Keratinocyte (primary cell): ENCODE data around the gene SEC24C.
A peak's percentile ranks its signal among the peaks of the same experiment; 100 is the strongest.

ENCODE experiments used
- EZH2 ChIP-seq: IDR thresholded peaks from one replicate; pipeline ENCODE4 v1.6.1; 2012; ENCODE audit warnings: inconsistent platforms, mild to moderate bottlenecking, low read length, moderate library complexity
- TF ChIP-seq, protein P1 (sequence below), 3 experiments: IDR thresholded peaks in 1 of 3; conservative IDR thresholded peaks in 1 of 3; optimal IDR thresholded peaks in 1 of 3; 2 replicates in 2 of 3; 3 replicates in 1 of 3; pipeline versions ENCODE3 to v1.5.1; 2011; ENCODE audit warnings: low read length in 3 of 3, mild to moderate bottlenecking in 3 of 3, moderate library complexity in 2 of 3, control low read depth in 1 of 3, inconsistent platforms in 1 of 3; ENCODE audit not compliant: insufficient read depth in 2 of 3; ENCODE audit errors: extremely low read depth in 1 of 3

DNA sequence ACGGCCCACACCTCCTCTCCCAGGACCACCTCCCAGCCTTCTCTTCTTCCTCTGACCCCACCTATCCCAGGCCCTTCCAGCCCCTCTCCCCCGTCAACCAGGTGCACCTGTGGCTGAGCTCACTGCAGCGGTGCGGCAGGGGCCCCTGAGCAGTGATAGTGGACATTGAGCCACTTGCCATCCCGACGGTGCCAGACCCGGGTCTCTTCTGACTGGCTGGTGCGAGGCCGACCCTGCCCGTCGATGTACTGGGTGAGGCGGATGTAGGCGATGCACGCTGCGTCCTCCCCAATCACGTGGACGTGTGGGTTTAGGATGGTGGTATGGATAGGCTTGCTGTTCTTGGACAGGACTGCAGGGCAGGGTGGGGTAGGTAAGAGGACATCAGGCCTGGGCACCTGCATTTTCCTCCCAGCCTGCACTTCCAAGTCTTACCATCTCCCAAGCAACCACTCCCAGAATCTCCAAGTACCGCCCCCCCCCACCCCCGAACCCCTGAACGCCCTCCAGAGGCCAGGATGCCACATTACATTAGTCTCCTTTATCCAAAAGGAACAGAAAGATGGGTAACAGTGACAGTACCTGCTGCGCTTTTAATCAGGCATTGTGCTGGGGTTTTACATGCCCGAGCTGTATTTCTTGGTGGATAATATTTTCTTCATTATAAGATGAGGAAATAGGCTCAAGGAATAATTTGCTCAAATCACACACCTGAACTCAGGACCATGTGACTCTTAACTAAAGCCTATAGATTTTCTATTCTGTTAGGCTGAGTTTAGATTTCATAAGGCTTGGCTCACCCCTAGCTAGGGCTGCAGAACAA lies 70.9 kb downstream of the SEC24C start:
- TF ChIP-seq, protein P1, sequence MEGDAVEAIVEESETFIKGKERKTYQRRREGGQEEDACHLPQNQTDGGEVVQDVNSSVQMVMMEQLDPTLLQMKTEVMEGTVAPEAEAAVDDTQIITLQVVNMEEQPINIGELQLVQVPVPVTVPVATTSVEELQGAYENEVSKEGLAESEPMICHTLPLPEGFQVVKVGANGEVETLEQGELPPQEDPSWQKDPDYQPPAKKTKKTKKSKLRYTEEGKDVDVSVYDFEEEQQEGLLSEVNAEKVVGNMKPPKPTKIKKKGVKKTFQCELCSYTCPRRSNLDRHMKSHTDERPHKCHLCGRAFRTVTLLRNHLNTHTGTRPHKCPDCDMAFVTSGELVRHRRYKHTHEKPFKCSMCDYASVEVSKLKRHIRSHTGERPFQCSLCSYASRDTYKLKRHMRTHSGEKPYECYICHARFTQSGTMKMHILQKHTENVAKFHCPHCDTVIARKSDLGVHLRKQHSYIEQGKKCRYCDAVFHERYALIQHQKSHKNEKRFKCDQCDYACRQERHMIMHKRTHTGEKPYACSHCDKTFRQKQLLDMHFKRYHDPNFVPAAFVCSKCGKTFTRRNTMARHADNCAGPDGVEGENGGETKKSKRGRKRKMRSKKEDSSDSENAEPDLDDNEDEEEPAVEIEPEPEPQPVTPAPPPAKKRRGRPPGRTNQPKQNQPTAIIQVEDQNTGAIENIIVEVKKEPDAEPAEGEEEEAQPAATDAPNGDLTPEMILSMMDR (optimal IDR thresholded peaks at IDR 0.05 in 1 of 3, IDR thresholded peaks at IDR 0.05 in 1 of 3, conservative IDR thresholded peaks at IDR 0.05 in 1 of 3; ENCODE audit: extremely low read depth in 1 of 3, insufficient read depth in 2 of 3, low read length in 3 of 3): peak in 1 of 3 experiments; percentile 18
- no peak for TF ChIP-seq EZH2
